Measurements from ENCODE around the gene DDR2.

- no peak for TF ChIP-seq CTCF (conservative IDR thresholded peaks at IDR 0.05; ENCODE audit: low read length)
- TF ChIP-seq EZH2phosphoT487 (IDR thresholded peaks at IDR 0.05; ENCODE audit: borderline replicate concordance, low read depth, low read length) = no peak
Measured at GRCh38 chr1:162682013-162682419, 49.8 kb downstream of the DDR2 start.

Measured in OCI-LY7 (cell line).